K562 (cell line): ENCODE measurements around the gene PRCD. TPM values are rescaled to one million over a fixed set of nuclear protein-coding genes. Genes with fewer than 3 reads are reported as not detected.

ENCODE experiments used
- ATAC-seq: fragments of 200-7000 bp; cut with Tn5 transposase; 3 replicates; pipeline ENCODE4 v1.9.1; 2020; ENCODE audit warnings: moderate library complexity
- BruUV-seq: library from RNA; stranded (reverse); fragments of 400-500 nt; replicated peaks from 2 replicates; lab custom pipeline; 2021; lab: Mats Ljungman, UMichigan
- CTCF ChIA-PET: fragments of 300-600 bp; formaldehyde crosslinking; extraction: SDS; loops from one replicate; lab custom pipeline; 2021; ENCODE audit warnings: low intra/inter-chr PET ratio; lab: Yijun Ruan, JAX
- POLR2A ChIA-PET: fragments of 300-600, 350-650 bp; sonication (Branson Sonifier 250); formaldehyde crosslinking; extraction: SDS; loops from one replicate; lab custom pipeline; 2021; ENCODE audit warnings: antibody characterized with exemption, inconsistent platforms; lab: Yijun Ruan, JAX
- DNase-seq, 4 experiments: peaks; one replicate each; pipeline versions ENCODE4 v3.0.0 to v3.0.0-alpha.2; 2011 to 2018; ENCODE audit warnings: low spot score in 3 of 4, mixed read lengths in 3 of 4; ENCODE audit errors: extremely low read depth in 1 of 4
- FAIRE-seq: peaks from 2 replicates; lab custom pipeline; 2011; peaks lifted over from hg19 to GRCh38; lab: Jason Lieb, UNC
- H2AFZ ChIP-seq: 2 replicates; pipeline ENCODE4 v1.6.0; 2011; ENCODE audit warnings: low read depth, low read length, control low read depth, inconsistent platforms
- H3K27ac ChIP-seq: fragments of 200-600 bp; 3 replicates; pipeline ENCODE4 v1.8.0; 2011; ENCODE audit warnings: low read depth, mild to moderate bottlenecking, control low read depth, inconsistent platforms, low read length, moderate library complexity, mixed read lengths; ENCODE audit errors: extremely low read depth
- H3K27me3 ChIP-seq, 2 experiments: fragments of 300-600 bp in 1 of 2; 2 replicates in 1 of 2; 3 replicates in 1 of 2; pipeline versions ENCODE4 v1.6.0 to v1.8.0; 2011; ENCODE audit warnings: inconsistent platforms in 2 of 2, low read length in 2 of 2, mild to moderate bottlenecking in 1 of 2, mixed read lengths in 1 of 2, moderate library complexity in 1 of 2; ENCODE audit not compliant: control insufficient read depth in 2 of 2, insufficient read depth in 2 of 2
- H3K36me3 ChIP-seq: fragments of 300-600 bp; 3 replicates; pipeline ENCODE4 v1.8.0; 2011; ENCODE audit warnings: mild to moderate bottlenecking, low read length, inconsistent platforms; ENCODE audit not compliant: control insufficient read depth, insufficient read depth
- H3K4me1 ChIP-seq, 2 experiments: fragments of 200-600 bp in 1 of 2; replicated peaks in 1 of 2; 2 replicates in 1 of 2; 3 replicates in 1 of 2; pipeline versions ENCODE4 v1.5.1 to v1.8.0; 2011; ENCODE audit warnings: inconsistent platforms in 2 of 2, low read length in 2 of 2, mild to moderate bottlenecking in 1 of 2, mixed read lengths in 1 of 2, moderate library complexity in 1 of 2; ENCODE audit not compliant: control insufficient read depth in 2 of 2, insufficient read depth in 2 of 2
- H3K4me2 ChIP-seq: 2 replicates; pipeline ENCODE4 v1.6.1; 2011; ENCODE audit warnings: low read length, control low read depth, inconsistent platforms, mixed read lengths; ENCODE audit not compliant: insufficient read depth
- H3K4me3 ChIP-seq: fragments of 200-600 bp; sonication (generic), shearing (Covaris generic); 2 replicates; pipeline ENCODE4 v1.5.1; 2016; ENCODE audit warnings: control low read depth, inconsistent platforms
- H3K79me2 ChIP-seq: fragments of 200-600 bp; 3 replicates; pipeline ENCODE4 v1.8.0; 2011; ENCODE audit warnings: low read length, inconsistent platforms; ENCODE audit not compliant: control insufficient read depth, insufficient read depth
- H3K9ac ChIP-seq, 2 experiments: 2 replicates each; pipeline versions ENCODE4 v1.6.0 to v1.6.1; 2011; ENCODE audit warnings: low read depth in 2 of 2, low read length in 2 of 2, control low read depth in 1 of 2, inconsistent platforms in 1 of 2, mild to moderate bottlenecking in 1 of 2, mixed read lengths in 1 of 2; ENCODE audit not compliant: insufficient read depth in 1 of 2
- H3K9me1 ChIP-seq: one replicate; pipeline ENCODE4 v1.6.0; 2011; ENCODE audit warnings: inconsistent platforms, mild to moderate bottlenecking, low read length, moderate library complexity; ENCODE audit not compliant: control insufficient read depth, insufficient read depth
- H3K9me3 ChIP-seq: replicated peaks from 2 replicates; pipeline ENCODE4 v1.5.1; 2011; ENCODE audit warnings: low read depth, low read length, inconsistent platforms; ENCODE audit not compliant: control insufficient read depth, insufficient read depth
- H4K20me1 ChIP-seq: replicated peaks from 2 replicates; pipeline ENCODE4 v1.6.1; 2011; ENCODE audit warnings: low read length, inconsistent platforms, mixed read lengths; ENCODE audit not compliant: control insufficient read depth, insufficient read depth
- BRF1 ChIP-seq: IDR thresholded peaks from 3 replicates; pipeline ENCODE4 v1.6.1; 2011; ENCODE audit warnings: borderline replicate concordance, mild to moderate bottlenecking; ENCODE audit not compliant: insufficient read length; ENCODE audit errors: extremely low read depth
- HES1 ChIP-seq: fragments of 450-650 bp; IDR thresholded peaks from 2 replicates; pipeline ENCODE4 v1.6.1; 2016; ENCODE audit warnings: low read depth, mild to moderate bottlenecking, moderate library complexity
- MXI1 ChIP-seq: IDR thresholded peaks from 2 replicates; pipeline ENCODE4 v1.6.1; 2011; ENCODE audit warnings: low read depth, mild to moderate bottlenecking, improper control_type of control experiment, low read length
- ZNF253 ChIP-seq: fragments of 250-450 bp; sonication (Bioruptor Pico); conservative IDR thresholded peaks from 2 replicates; pipeline ENCODE4 v1.6.1; 2021; ENCODE audit warnings: mild to moderate bottlenecking
- ZNF655 ChIP-seq: fragments of 250-450 bp; sonication (Bioruptor Pico); IDR thresholded peaks from 2 replicates; pipeline ENCODE4 v1.5.0; 2021
- WGBS: fragments of 100-300 bp; shearing (Covaris generic); methylation state at CpG from one replicate; pipeline ENCODE4 v1.1.6; 2016; ENCODE audit warnings: low coverage, mixed read lengths; ENCODE audit not compliant: insufficient coverage; ENCODE audit errors: missing lambda C conversion rate; 5-methylcytosine and 5-hydroxymethylcytosine counted together
- in situ Hi-C: fragments of 300-500 bp; cut with MboI; formaldehyde crosslinking; loops from 4 replicates; pipeline ENCODE4 v1.15.0; 2018; ENCODE audit warnings: inconsistent platforms, mixed read lengths
- intact Hi-C: fragments of 100-400 bp; cut with micrococcal nuclease; formaldehyde crosslinking; loops from 2 replicates; pipeline ENCODE4 v1.14.2; 2022
- polyA plus RNA-seq, 8 experiments: library from polyadenylated mRNA; depleted of rRNA in 4 of 8; stranded (reverse) in 5 of 8; unstranded in 3 of 8; fragments of >200 nt; fragmentation: Nextera tagmentation in 2 of 8; fragmentation: Illumina TruSeq in 1 of 8; extraction: Ambion mirVana in 2 of 8; extraction: Trizol in 1 of 8; gene quantifications; 2 replicates each; pipeline versions ENCODE4 v1.2.1 to v1.2.3, GENCODE V29; 2011 to 2014; ENCODE audit warnings: inconsistent platforms in 1 of 8, missing spikeins in 1 of 8
- total RNA-seq, 7 experiments: library from RNA; depleted of rRNA in 6 of 7; stranded (reverse); fragments of >200 nt in 6 of 7; fragmentation: Illumina TruSeq in 2 of 7; extraction: Trizol in 2 of 7; gene quantifications; 2 replicates each; pipeline versions ENCODE4 v1.2.1 to v1.2.3, GENCODE V29; 2011 to 2021; ENCODE audit warnings: low replicate concordance in 1 of 7
- TF ChIP-seq, protein P1 (sequence below): fragments of 250-450 bp; sonication (Bioruptor Pico); IDR thresholded peaks from 2 replicates; pipeline ENCODE4 v1.9.0; 2021; ENCODE audit warnings: mild to moderate bottlenecking, inconsistent platforms
- TF ChIP-seq, protein P2 (sequence below): sonication (generic); formaldehyde crosslinking; IDR thresholded peaks from 2 replicates; pipeline ENCODE4 v1.8.0; 2022; ENCODE audit warnings: missing genetic modification reagents, mild to moderate bottlenecking, borderline replicate concordance

PRCD gene
- total and polyA plus RNA-seq, 9 of the 15 experiments (the other 6 are each of a cell fraction or from before 2014, with no cell fraction given), result 0.20 to 0.25 (median 0.21) TPM; not detected in 6

- TF ChIP-seq, protein P1, sequence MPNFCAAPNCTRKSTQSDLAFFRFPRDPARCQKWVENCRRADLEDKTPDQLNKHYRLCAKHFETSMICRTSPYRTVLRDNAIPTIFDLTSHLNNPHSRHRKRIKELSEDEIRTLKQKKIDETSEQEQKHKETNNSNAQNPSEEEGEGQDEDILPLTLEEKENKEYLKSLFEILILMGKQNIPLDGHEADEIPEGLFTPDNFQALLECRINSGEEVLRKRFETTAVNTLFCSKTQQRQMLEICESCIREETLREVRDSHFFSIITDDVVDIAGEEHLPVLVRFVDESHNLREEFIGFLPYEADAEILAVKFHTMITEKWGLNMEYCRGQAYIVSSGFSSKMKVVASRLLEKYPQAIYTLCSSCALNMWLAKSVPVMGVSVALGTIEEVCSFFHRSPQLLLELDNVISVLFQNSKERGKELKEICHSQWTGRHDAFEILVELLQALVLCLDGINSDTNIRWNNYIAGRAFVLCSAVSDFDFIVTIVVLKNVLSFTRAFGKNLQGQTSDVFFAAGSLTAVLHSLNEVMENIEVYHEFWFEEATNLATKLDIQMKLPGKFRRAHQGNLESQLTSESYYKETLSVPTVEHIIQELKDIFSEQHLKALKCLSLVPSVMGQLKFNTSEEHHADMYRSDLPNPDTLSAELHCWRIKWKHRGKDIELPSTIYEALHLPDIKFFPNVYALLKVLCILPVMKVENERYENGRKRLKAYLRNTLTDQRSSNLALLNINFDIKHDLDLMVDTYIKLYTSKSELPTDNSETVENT (CRISPR knock-in tag), result no peak
- no peak for TF ChIP-seq ZNF655 (CRISPR knock-in tag)
- TF ChIP-seq BRF1, result no peak
- no peak for TF ChIP-seq MXI1
These were observed 46.8 kb upstream of the PRCD start (continued) for GRCh38 chr17:76492989-76493501.

DNA sequence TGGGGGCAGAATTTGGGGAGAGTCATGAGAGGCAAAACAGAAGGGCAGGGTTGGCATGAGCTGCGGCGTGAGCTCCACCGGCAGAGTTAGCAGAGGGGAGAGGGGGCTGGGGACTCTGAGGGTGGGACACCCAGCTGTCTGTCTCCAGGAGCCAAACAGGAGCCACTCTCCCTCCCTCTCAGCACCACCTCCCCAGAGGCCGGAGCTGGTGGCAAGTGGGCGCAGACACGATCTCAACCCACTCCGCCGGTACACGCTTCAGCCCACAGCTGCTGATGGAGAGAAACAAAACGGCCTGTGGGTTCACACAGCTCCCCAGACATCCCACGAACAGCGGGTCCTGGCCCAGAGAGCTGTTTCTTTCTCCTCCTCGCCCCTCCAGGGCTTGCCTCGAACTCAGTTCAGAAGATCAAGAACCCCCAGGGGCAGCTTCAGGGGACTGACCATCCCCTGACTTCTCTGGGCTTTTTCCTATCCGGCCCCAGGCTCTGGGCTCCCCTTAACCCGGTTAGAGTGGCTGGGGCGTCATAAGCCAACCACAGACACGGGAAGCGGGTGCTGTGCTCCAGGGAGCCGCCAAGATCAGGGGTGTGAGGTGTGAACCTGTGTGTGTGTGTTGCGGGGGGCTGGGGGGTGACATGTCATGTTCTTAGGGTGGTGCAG, 46.2 kb upstream of the PRCD start:
- no peaks in the 10 kb centered on the region for H3K79me2 ChIP-seq
- CTCF ChIA-PET, result no interaction called here
- FAIRE-seq (no peak), DNase-seq (no peak), ATAC-seq (no peak)
- peak overlapping the region in 1 of 2 experiments; percentile 65; a peak in 2 of 4 replicates for H3K9ac ChIP-seq
- BruUV-seq, result no TSS peak
- H3K4me1 ChIP-seq, result peaks cover 5 to 45% of the 10 kb centered on the region in 2 experiments; a peak in 4 of 5 replicates
- no peak overlapping the region for H3K4me3 ChIP-seq
- H3K27ac ChIP-seq, result no peak overlapping the region
- intact Hi-C loops, result no loop called here
- no peaks in the 10 kb centered on the region for H3K9me1 ChIP-seq
- 40% methylated on average over 19 of the region's 21 CpGs for WGBS
- H4K20me1 ChIP-seq, result peaks cover 10% of the 10 kb centered on the region; the same call in 1 of the 2 replicates
- TF ChIP-seq HES1, result no peak
- no peak for TF ChIP-seq ZNF253
- TF ChIP-seq, protein P2, sequence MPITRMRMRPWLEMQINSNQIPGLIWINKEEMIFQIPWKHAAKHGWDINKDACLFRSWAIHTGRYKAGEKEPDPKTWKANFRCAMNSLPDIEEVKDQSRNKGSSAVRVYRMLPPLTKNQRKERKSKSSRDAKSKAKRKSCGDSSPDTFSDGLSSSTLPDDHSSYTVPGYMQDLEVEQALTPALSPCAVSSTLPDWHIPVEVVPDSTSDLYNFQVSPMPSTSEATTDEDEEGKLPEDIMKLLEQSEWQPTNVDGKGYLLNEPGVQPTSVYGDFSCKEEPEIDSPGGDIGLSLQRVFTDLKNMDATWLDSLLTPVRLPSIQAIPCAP (CRISPR knock-in tag), result no peak
- TF ChIP-seq, all 486 proteins: peak for 0
- Histone ChIP-seq H3K4me2 (no peak overlapping the region), H3K36me3 (no peaks in the 10 kb centered on the region), H3K27me3 (peaks cover 0 to 10% of the 10 kb centered on the region in 2 experiments; a peak in 2 of 5 replicates), H2AFZ (no peak overlapping the region), H3K9me3 (no peaks in the 10 kb centered on the region)
- POLR2A ChIA-PET, result interaction anchor here (0.6 to 1.3 kb wide), 8 partner anchors 8 to 180 kb away, joined by 3 to 7 read pairs (median 4); partner anchors contain the start of gene RHBDF2
- in situ Hi-C loops, result no loop called here
